ENCODE measurements around the gene ZCWPW1.
"Not testable (repeated sequence)": the region's sequence is repeated elsewhere in the genome, so short reads cannot be mapped to it uniquely, and the experiment has no call there.

Gene ZCWPW1

DNA sequence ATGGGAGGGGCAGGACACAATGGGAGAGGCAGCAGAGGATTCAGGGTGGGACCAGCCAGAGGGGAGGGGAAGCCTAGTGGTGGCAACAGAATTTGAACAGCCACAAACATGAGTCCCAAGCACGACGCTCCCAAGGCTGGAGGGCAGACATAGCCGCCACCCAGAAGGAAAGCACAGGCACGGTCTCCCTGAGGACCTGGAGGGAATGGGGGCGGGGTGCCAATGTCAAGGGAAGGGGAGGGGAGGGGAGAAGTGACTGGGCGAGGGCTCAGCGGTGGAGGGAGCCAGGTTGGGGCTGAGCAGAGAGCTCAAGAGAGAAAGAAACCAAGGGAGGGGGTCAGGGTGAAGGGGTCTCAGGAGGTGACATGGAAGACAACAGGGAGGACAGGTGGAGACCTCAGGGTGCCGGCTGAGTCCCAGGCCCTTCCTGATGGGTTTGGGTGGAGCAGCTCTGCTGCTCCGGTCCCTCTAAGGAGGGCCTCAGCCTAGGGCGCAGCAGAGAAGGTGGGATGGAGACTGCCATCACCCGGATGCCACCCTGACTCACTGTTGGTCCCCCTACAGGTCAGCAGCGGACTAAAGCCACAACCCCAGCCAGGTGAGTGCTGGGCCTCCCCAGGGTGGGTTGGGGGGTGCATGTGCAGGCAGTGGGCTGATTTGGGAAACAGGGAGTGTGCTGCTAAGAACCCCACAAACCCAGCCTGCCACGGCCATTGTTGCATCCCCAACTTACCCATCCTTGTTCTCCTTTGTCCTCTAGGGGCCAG, 31.0 kb downstream of the ZCWPW1 start:
- no peak for DNase-seq

DNA sequence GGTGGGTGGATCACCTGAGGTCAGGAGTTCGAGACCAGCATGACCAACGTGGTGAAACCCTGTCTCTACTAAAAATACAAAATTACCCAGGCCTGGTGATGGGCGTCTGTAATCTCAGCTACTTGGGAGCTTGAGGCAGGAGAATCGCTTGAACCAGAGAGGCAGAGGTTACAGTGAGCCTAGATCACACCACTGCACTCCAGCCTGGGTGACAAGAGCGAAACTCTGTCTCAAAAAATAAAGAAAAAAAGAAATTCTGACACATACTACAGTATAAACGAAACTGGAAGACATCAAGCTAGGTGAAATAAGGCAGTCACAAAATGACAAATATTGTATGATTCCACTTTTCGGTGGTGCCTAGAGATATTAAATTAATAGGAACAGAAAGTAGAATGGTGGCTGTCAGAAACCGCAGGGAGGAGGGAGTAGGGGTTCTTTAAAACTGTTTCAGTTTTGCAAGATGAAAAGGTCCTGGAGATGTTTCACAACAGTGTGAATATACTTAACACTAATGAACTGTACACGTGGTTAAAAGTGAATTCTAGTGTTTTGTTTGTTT, 32.0 kb downstream of the ZCWPW1 start:
- no peak for DNase-seq

- DNase-seq, result no peak
Measured at GRCh38 chr7:100394077-100394476, 34.4 kb downstream of the ZCWPW1 start.

DNA sequence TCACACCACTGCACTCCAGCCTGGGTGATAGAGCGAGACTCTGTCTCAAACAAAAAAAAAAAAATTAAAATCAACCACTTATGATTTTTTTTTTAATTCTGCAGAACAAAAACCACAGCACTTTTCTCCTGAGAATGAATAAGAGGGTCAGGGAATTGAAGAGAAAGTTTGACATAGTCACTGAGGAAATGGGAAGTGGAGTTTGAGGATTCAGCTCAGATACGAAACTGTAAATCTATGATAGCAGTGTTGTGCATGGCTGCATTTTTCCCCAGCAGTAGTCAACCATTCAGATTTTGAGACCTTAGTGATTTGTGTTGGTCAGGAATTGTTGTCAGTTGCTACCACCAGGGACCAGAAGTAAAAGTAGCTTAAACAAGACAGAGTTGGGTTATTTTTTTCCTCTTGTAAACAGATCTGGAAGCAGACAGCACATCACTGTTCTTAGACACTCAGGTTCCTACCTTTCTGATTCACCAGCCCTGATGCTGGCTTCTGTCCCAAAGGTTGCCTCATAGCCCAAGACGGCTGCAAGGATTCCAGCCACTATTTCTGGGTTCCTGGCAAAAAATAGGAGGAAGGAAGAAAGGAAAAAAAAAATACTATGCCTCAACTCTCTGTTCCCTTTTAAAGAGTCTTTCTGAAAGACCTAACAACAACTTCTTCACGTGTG, 35.1 kb downstream of the ZCWPW1 start:
- DNase-seq, result no peak

- DNase-seq, result no peak
Measured at GRCh38 chr7:100390286-100391009, 38.1 kb downstream of the ZCWPW1 start.

- no peak for DNase-seq
Measured at GRCh38 chr7:100389437-100390088, 38.9 kb downstream of the ZCWPW1 start.

- DNase-seq, result no peak
Measured at GRCh38 chr7:100387695-100388094, 40.8 kb downstream of the ZCWPW1 start.

GRCh38 chr7:100386940-100387339, 41.6 kb downstream of the ZCWPW1 start:
- no peak for DNase-seq

DNA sequence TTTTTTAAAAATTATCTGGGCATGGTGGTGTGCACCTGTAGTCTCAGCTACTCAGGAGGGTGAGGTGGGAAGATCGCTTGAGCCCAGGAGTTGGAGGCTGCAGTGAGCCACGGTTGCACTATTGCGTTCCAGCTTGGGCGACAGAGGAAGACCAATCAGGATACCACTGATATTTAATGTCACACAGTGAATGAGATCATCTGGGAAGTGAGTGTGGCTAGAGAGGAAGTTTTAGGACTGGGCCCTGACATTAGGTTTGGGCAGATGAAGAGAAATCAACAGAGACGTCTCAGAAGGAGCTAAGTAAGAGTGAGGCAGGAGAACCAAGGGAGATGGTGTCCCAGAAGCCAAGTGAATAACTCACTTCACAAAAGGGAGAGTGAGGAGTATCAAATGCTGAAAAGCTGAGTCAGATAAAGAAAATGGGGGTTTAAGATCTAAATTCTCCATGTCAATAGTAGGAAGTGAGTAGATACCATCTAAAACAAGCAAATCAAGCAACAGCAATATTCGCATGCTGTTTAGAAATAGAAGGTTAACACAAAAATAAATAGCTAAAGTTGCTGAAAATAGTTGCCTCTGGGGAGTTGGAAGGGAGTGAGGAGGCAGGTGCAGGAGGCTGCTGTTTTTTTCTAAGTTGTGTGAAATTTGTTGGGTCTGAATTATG, 43.7 kb downstream of the ZCWPW1 start:
- no peak for DNase-seq

GRCh38 chr7:100382234-100382853, 46.2 kb downstream of the ZCWPW1 start:
- not testable (repeated sequence) for DNase-seq

- not testable (repeated sequence) for DNase-seq
Measured at GRCh38 chr7:100381531-100382233, 46.8 kb downstream of the ZCWPW1 start.

DNA sequence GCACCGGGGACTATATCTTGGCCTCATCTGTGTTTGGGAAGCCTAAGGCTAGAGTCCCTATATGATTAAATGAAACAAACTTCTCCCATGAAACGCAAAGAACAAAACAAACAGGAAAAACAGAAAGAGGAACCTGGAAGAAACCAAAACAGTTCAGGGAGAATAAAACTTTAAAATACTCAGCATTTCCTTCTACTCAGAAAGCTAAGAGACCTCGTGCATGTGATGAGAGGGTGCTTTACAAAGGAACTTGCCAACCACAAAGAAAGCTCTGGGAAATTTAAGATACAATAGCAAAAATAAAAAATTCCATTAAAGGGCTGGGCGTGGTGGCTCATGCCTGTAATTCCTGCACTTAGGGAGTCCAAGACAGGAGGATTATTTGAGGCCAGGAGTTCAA, 48.3 kb downstream of the ZCWPW1 start:
- no peak for DNase-seq

GRCh38 chr7:100378114-100378755, 50.3 kb downstream of the ZCWPW1 start:
- DNase-seq, result no peak

- no peak for DNase-seq
Measured at GRCh38 chr7:100376066-100376465, 52.4 kb downstream of the ZCWPW1 start.

DNA sequence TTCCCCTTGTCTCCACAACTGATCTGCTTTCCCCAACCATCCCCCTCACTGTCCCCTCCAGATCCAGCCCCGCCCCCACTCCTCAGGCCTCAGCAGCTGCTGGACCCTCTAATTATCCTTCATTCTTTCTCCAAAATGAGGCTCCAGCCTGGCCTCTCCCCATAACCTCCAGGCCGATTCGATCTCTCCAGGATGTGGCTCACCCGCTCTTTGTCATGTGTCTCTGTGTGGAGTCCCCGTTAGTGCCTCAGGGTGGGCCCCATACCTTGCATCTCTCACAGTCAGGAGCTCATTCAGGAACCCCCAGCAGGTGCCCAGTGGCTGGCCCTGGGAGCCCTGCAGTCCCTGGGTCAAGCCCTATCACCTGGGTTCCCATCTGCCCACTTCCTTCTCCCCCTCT, 53.9 kb downstream of the ZCWPW1 start:
- DNase-seq, result no peak

DNA sequence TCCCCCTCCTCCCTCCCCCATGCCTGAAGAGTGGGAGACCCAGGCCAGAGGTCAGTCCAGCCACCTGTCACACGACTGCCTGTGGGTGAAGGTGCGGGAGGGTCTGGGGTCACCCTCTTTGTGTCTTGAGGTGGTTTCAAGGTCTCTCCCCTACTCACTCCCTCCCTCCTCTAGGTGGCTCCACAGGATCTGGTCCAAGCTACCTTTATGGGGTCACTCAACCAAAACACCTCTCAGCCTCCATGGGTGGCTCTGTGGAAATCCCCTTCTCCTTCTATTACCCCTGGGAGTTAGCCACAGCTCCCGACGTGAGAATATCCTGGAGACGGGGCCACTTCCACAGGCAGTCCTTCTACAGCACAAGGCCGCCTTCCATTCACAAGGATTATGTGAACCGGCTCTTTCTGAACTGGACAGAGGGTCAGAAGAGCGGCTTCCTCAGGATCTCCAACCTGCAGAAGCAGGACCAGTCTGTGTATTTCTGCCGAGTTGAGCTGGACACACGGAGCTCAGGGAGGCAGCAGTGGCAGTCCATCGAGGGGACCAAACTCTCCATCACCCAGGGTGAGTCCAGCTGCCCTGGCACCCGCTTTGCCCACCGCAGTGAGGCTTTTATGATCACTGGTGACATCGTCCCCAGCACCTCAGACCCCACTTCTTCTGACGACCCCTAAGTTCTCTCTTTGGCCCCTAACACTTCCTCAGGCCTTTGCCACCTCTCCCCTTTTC, 54.5 kb downstream of the ZCWPW1 start:
- not testable (repeated sequence) for DNase-seq

DNA sequence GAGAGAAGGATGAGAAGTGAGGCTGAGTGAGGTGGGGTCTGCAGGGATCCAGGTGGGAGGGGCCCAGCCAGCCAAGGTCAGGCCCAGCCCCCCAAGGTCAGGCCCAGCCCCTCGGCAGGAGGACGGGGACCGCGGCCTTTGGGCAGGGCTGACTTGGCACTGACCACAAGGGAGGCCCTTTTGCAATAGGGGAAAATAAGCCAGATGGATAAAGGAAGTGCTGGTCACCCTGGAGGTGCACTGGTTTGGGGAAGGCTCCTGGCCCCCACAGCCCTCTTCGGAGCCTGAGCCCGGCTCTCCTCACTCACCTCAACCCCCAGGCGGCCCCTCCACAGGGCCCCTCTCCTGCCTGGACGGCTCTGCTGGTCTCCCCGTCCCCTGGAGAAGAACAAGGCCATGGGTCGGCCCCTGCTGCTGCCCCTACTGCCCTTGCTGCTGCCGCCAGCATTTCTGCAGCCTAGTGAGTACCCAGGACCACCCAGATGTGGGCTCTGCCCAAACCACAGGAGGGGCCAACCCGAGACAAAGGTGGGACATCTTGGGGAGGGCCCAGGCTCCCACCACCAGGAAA, 55.2 kb downstream of the ZCWPW1 start, which contains the start of gene PILRA:
PILRA (plus strand) TSS at position 227 of the 571 bp plus-strand sequence; CDS start at position 397, 170 bp downstream.
- no peak for DNase-seq

DNA sequence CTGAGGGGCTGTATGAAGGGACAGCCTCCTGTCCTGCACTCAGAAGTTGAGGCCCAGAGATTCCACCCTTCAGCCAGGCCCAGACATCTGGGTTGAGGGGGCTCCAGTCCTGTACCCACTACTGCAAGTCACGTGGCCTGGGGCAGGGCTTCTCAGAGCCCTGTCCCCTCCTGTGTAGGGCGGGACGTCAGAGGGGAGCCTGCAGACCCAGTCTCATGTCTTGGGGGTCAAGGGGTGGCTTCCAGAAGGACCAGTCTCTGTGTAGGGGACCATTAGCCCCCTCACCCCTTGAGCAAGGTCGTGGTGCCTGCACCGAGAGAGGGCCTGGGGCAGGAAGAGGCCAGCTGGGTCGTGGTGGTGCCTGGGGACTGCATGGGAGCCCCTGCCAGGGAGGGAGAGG, 55.8 kb downstream of the ZCWPW1 start:
- no peak for DNase-seq

- DNase-seq, result no peak
Measured at GRCh38 chr7:100372256-100372655, 56.2 kb downstream of the ZCWPW1 start.
